Adipocyte (in vitro differentiated cells): Measurements from ENCODE around the gene ARHGAP27.

Experiments used
- DNase-seq: peaks from one replicate; pipeline ENCODE4 v3.0.0-alpha.2; 2015; ENCODE audit warnings: low read depth
- H3K27me3 ChIP-seq: replicated peaks from 2 replicates; pipeline ENCODE4 v1.7.0; 2013; ENCODE audit warnings: mild to moderate bottlenecking, low read length, moderate library complexity; ENCODE audit not compliant: control insufficient read depth, insufficient read depth
- H3K36me3 ChIP-seq: 2 replicates; pipeline ENCODE4 v1.7.0; 2013; ENCODE audit warnings: low read length, mild to moderate bottlenecking, moderate library complexity; ENCODE audit not compliant: control insufficient read depth, insufficient read depth, severe bottlenecking
- H3K4me1 ChIP-seq: 2 replicates; pipeline ENCODE4 v1.7.0; 2013; ENCODE audit warnings: mild to moderate bottlenecking, low read length, moderate library complexity; ENCODE audit not compliant: control insufficient read depth, insufficient read depth
- H3K4me3 ChIP-seq: 2 replicates; pipeline ENCODE4 v1.7.0; 2013; ENCODE audit warnings: mild to moderate bottlenecking, low read length, moderate library complexity
- H3K9ac ChIP-seq: 2 replicates; pipeline ENCODE4 v1.7.0; 2013; ENCODE audit warnings: mild to moderate bottlenecking, low read length, moderate library complexity
- H3K9me3 ChIP-seq: 2 replicates; pipeline ENCODE4 v1.7.0; 2013; ENCODE audit warnings: mild to moderate bottlenecking, low read length, moderate library complexity; ENCODE audit not compliant: control insufficient read depth

Gene ARHGAP27

GRCh38 chr17:45385331-45385997, 47.2 kb downstream of the ARHGAP27 start:
- Histone ChIP-seq H3K9ac (no peak overlapping the region), H3K36me3 (no peaks in the 10 kb centered on the region), H3K4me3 (no peak overlapping the region), H3K4me1 (peaks cover 5% of the 10 kb centered on the region), H3K9me3 (no peaks in the 10 kb centered on the region), H3K27me3 (peaks cover 21% of the 10 kb centered on the region)
- DNase-seq: peak; percentile 95

GRCh38 chr17:45384789-45385262, 47.8 kb downstream of the ARHGAP27 start:
- DNase-seq: no peak
- peaks cover 5% of the 10 kb centered on the region for H3K4me1 ChIP-seq
- H3K27me3 ChIP-seq: peaks cover 21% of the 10 kb centered on the region
- no peaks in the 10 kb centered on the region for H3K36me3 ChIP-seq
- no peaks in the 10 kb centered on the region for H3K9me3 ChIP-seq
- no peak overlapping the region for H3K4me3 ChIP-seq
- H3K9ac ChIP-seq: no peak overlapping the region

- Histone ChIP-seq H3K9ac (no peak overlapping the region), H3K4me1 (peaks cover 5% of the 10 kb centered on the region), H3K9me3 (no peaks in the 10 kb centered on the region), H3K4me3 (no peak overlapping the region), H3K27me3 (peaks cover 17% of the 10 kb centered on the region), H3K36me3 (no peaks in the 10 kb centered on the region)
- no peak for DNase-seq
These were observed 48.5 kb downstream of the ARHGAP27 start for GRCh38 chr17:45384047-45384788.

- Histone ChIP-seq H3K9ac (no peak overlapping the region), H3K27me3 (peaks cover 19% of the 10 kb centered on the region), H3K4me1 (no peaks in the 10 kb centered on the region), H3K36me3 (no peaks in the 10 kb centered on the region), H3K4me3 (no peak overlapping the region), H3K9me3 (no peaks in the 10 kb centered on the region)
- DNase-seq: no peak
These were observed 49.7 kb downstream of the ARHGAP27 start for GRCh38 chr17:45383003-45383402.

- peaks cover 19% of the 10 kb centered on the region for H3K27me3 ChIP-seq
- no peaks in the 10 kb centered on the region for H3K9me3 ChIP-seq
- no peak overlapping the region for H3K9ac ChIP-seq
- H3K4me3 ChIP-seq: no peak overlapping the region
- H3K4me1 ChIP-seq: no peaks in the 10 kb centered on the region
- no peak for DNase-seq
- no peaks in the 10 kb centered on the region for H3K36me3 ChIP-seq
These were observed 50.4 kb downstream of the ARHGAP27 start for GRCh38 chr17:45382226-45382625.

- Histone ChIP-seq H3K9me3 (no peaks in the 10 kb centered on the region), H3K4me3 (no peak overlapping the region), H3K36me3 (no peaks in the 10 kb centered on the region), H3K9ac (no peak overlapping the region), H3K4me1 (no peaks in the 10 kb centered on the region), H3K27me3 (peaks cover 16% of the 10 kb centered on the region)
- DNase-seq: no peak
These were observed 51.7 kb downstream of the ARHGAP27 start for GRCh38 chr17:45380991-45381390.

GRCh38 chr17:45380046-45380765, 52.5 kb downstream of the ARHGAP27 start:
- H3K27me3 ChIP-seq: peaks cover 20% of the 10 kb centered on the region
- H3K9me3 ChIP-seq: no peaks in the 10 kb centered on the region
- H3K4me1 ChIP-seq: no peaks in the 10 kb centered on the region
- H3K9ac ChIP-seq: no peak overlapping the region
- no peaks in the 10 kb centered on the region for H3K36me3 ChIP-seq
- no peak overlapping the region for H3K4me3 ChIP-seq
- DNase-seq: no peak

- H3K9me3 ChIP-seq: no peaks in the 10 kb centered on the region
- DNase-seq: no peak
- no peaks in the 10 kb centered on the region for H3K36me3 ChIP-seq
- H3K9ac ChIP-seq: no peak overlapping the region
- no peak overlapping the region for H3K4me3 ChIP-seq
- H3K27me3 ChIP-seq: peaks cover 8% of the 10 kb centered on the region
- H3K4me1 ChIP-seq: peaks cover 12% of the 10 kb centered on the region
These were observed 55.3 kb downstream of the ARHGAP27 start for GRCh38 chr17:45377401-45377800.

GRCh38 chr17:45376171-45377005, 56.3 kb downstream of the ARHGAP27 start:
- no peak for DNase-seq
- H3K4me1 ChIP-seq: peaks cover 20% of the 10 kb centered on the region
- peaks cover 8% of the 10 kb centered on the region for H3K27me3 ChIP-seq
- no peaks in the 10 kb centered on the region for H3K36me3 ChIP-seq
- H3K4me3 ChIP-seq: no peak overlapping the region
- no peaks in the 10 kb centered on the region for H3K9me3 ChIP-seq
- H3K9ac ChIP-seq: no peak overlapping the region

- Histone ChIP-seq H3K9me3 (no peaks in the 10 kb centered on the region), H3K36me3 (no peaks in the 10 kb centered on the region)
These were observed 58.2 kb downstream of the ARHGAP27 start for GRCh38 chr17:45374501-45374900.

More at GRCh38 chr17:45374501-45374900, 58.2 kb downstream of the ARHGAP27 start:
- Histone ChIP-seq H3K4me1 (peaks cover 28% of the 10 kb centered on the region), H3K4me3 (no peak overlapping the region), H3K27me3 (peaks cover 8% of the 10 kb centered on the region), H3K9ac (no peak overlapping the region)
- DNase-seq: no peak
